Activated naive CD4-positive, alpha-beta T cell treated with anti-CD3 and anti-CD28 coated beads, Interleukin-2, amount 50 U/mL, for 24 hours (primary cell): Measurements from ENCODE around the gene LRRC75B.
A peak's percentile ranks its signal among the peaks of the same experiment; 100 is the strongest.

ENCODE experiments used
- H3K27ac Mint-ChIP-seq: one replicate; pipeline ENCODE4 v1.8.0; 2021; ENCODE audit warnings: mild to moderate bottlenecking, mixed read lengths
- H3K27me3 Mint-ChIP-seq: one replicate; pipeline ENCODE4 v1.8.0; 2021; ENCODE audit warnings: mixed read lengths
- H3K36me3 Mint-ChIP-seq: one replicate; pipeline ENCODE4 v1.8.0; 2021; ENCODE audit warnings: mixed read lengths
- H3K4me1 Mint-ChIP-seq: one replicate; pipeline ENCODE4 v1.8.0; 2021; ENCODE audit warnings: mixed read lengths
- H3K4me3 Mint-ChIP-seq: one replicate; pipeline ENCODE4 v1.8.0; 2021; ENCODE audit warnings: mild to moderate bottlenecking, mixed read lengths
- H3K9me3 Mint-ChIP-seq: one replicate; pipeline ENCODE4 v1.8.0; 2021; ENCODE audit warnings: mixed read lengths

LRRC75B gene

DNA sequence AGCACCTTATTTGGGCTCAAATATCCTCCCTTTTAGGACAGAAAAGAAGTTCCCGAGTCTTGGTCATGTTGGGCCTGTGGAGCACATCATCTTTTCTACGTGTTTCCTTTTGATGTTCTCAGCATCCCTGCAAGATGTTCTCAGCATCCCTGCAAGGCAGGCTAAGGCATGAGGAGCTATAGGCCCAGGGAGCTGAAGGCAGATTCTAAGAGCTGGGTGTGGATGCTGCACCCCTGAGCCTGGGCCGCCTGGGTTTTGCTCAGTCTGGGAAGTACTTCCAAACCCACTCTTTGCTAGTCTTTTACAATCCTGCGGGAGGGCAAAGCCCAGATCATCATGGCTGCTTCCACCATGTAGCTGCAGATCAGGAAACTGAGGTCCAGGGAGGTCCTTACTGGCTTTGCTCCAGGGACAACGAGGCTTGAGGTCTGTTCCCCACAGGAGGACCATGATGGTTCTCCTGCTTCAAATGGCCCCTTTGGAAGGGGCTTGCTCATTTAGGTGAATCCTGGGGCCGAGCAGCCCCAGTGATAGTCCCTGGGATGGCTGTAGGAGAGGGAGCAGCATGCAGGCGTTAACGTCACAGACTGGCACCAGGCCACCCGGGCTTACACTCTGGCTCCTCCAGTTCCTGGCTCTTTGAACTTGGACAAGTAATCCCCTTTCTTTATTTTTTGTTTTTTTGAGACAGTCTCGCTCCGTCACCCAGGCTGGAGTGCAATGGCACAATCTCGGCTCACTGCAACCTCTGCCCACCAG is 10.6 kb downstream of the LRRC75B start:
- H3K9me3 Mint-ChIP-seq, result no peaks in the 10 kb centered on the region
- H3K36me3 Mint-ChIP-seq, result no peaks in the 10 kb centered on the region
- peaks cover 8% of the 10 kb centered on the region for H3K4me1 Mint-ChIP-seq
- no peak overlapping the region for H3K4me3 Mint-ChIP-seq
- H3K27me3 Mint-ChIP-seq, result no peaks in the 10 kb centered on the region
- H3K27ac Mint-ChIP-seq, result no peak overlapping the region

GRCh38 chr22:24580276-24580675 is 12.6 kb downstream of the LRRC75B start:
- Mint-ChIP-seq H3K36me3 (no peaks in the 10 kb centered on the region), H3K4me3 (no peak overlapping the region), H3K9me3 (no peaks in the 10 kb centered on the region), H3K27ac (no peak overlapping the region), H3K27me3 (no peaks in the 10 kb centered on the region), H3K4me1 (peaks cover 8% of the 10 kb centered on the region)

DNA sequence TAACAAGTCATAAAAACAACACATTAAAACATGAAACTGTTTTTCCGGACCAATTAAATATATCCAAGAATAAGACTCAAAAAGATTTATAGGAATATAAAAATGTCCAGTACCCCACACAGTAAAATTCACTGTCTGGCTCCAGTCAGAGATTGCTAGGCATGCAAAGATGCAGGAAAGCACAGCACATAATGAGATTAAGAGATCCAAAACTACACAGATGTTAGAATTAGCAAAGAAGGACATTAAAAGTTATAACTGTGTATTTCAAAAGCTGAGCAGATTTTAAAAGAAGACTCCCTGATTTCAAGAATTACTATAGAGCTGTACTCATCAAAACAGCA is 13.6 kb downstream of the LRRC75B start:
- peaks cover 8% of the 10 kb centered on the region for H3K4me1 Mint-ChIP-seq
- H3K4me3 Mint-ChIP-seq, result no peak overlapping the region
- H3K27ac Mint-ChIP-seq, result no peak overlapping the region
- no peaks in the 10 kb centered on the region for H3K9me3 Mint-ChIP-seq
- no peaks in the 10 kb centered on the region for H3K27me3 Mint-ChIP-seq
- peaks cover 2% of the 10 kb centered on the region for H3K36me3 Mint-ChIP-seq

- no peaks in the 10 kb centered on the region for H3K9me3 Mint-ChIP-seq
- H3K4me3 Mint-ChIP-seq, result no peak overlapping the region
- no peaks in the 10 kb centered on the region for H3K27me3 Mint-ChIP-seq
- H3K36me3 Mint-ChIP-seq, result peaks cover 2% of the 10 kb centered on the region
- peak overlapping the region; percentile 18 for H3K27ac Mint-ChIP-seq
- peaks cover 8% of the 10 kb centered on the region for H3K4me1 Mint-ChIP-seq
These were observed 14.3 kb downstream of the LRRC75B start for GRCh38 chr22:24578355-24579257.

- Mint-ChIP-seq H3K27me3 (no peaks in the 10 kb centered on the region), H3K27ac (peak overlapping the region; percentile 43), H3K4me1 (peaks cover 8% of the 10 kb centered on the region), H3K4me3 (no peak overlapping the region), H3K9me3 (no peaks in the 10 kb centered on the region), H3K36me3 (peaks cover 9% of the 10 kb centered on the region)
These were observed 16.1 kb downstream of the LRRC75B start for GRCh38 chr22:24576778-24577177.

DNA sequence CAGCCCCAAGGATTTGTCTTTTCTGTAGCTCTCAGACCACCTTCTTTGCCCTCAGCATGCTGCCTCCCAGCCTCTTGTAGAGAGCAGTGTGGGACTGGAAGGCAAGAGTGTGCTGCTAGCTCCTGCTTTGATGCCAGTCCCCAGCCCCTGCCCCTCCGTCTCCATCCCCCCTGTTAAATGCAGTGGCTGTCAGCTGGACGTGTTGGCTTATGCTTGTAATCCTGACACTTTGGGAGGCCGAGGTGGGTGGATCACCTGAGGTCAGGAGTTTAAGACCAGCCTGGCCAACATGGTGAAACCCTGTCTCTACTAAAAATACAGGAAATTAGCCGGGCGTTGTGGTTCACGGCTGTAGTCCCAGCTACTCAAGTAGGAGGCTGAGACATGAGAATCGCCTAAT is 21.6 kb downstream of the LRRC75B start:
- peaks cover 10% of the 10 kb centered on the region for H3K4me1 Mint-ChIP-seq
- H3K9me3 Mint-ChIP-seq, result no peaks in the 10 kb centered on the region
- H3K27ac Mint-ChIP-seq, result no peak overlapping the region
- H3K4me3 Mint-ChIP-seq, result no peak overlapping the region
- peaks cover 15% of the 10 kb centered on the region for H3K36me3 Mint-ChIP-seq
- H3K27me3 Mint-ChIP-seq, result no peaks in the 10 kb centered on the region

- Mint-ChIP-seq H3K36me3 (peaks cover 13% of the 10 kb centered on the region), H3K4me1 (peaks cover 33% of the 10 kb centered on the region), H3K27me3 (no peaks in the 10 kb centered on the region), H3K9me3 (no peaks in the 10 kb centered on the region), H3K27ac (no peak overlapping the region), H3K4me3 (no peak overlapping the region)
These were observed 25.2 kb downstream of the LRRC75B start for GRCh38 chr22:24567668-24568067.

- H3K27me3 Mint-ChIP-seq, result no peaks in the 10 kb centered on the region
- no peaks in the 10 kb centered on the region for H3K9me3 Mint-ChIP-seq
- no peak overlapping the region for H3K27ac Mint-ChIP-seq
- H3K4me1 Mint-ChIP-seq, result peaks cover 37% of the 10 kb centered on the region
- no peak overlapping the region for H3K4me3 Mint-ChIP-seq
- peaks cover 15% of the 10 kb centered on the region for H3K36me3 Mint-ChIP-seq
These were observed 25.9 kb downstream of the LRRC75B start for GRCh38 chr22:24566899-24567511.

DNA sequence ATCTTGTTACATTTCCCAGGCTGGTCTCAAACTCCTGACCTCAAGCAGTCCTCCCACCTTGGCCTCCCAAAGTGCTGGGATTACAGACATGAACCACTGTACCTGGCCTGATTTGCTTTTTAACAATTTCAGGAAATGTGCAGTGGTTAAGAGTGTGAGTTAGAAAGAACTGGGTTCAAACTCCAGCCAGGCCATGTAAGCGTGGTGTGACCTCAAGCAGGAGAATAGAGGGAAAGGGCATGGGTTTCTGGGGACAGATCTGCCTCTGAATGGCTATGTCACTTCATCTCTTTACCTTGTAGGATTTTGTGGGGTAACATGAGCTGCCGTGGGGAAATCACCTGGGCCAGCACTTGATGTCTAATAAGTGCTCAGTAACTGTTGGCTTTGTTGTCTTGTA is 27.8 kb downstream of the LRRC75B start:
- H3K9me3 Mint-ChIP-seq, result no peaks in the 10 kb centered on the region
- H3K4me3 Mint-ChIP-seq, result no peak overlapping the region
- H3K4me1 Mint-ChIP-seq, result peaks cover 48% of the 10 kb centered on the region
- H3K27me3 Mint-ChIP-seq, result no peaks in the 10 kb centered on the region
- H3K36me3 Mint-ChIP-seq, result peaks cover 8% of the 10 kb centered on the region
- no peak overlapping the region for H3K27ac Mint-ChIP-seq

- peaks cover 53% of the 10 kb centered on the region for H3K4me1 Mint-ChIP-seq
- H3K27ac Mint-ChIP-seq, result peak overlapping the region; percentile 77
- H3K36me3 Mint-ChIP-seq, result peaks cover 6% of the 10 kb centered on the region
- no peaks in the 10 kb centered on the region for H3K9me3 Mint-ChIP-seq
- H3K27me3 Mint-ChIP-seq, result no peaks in the 10 kb centered on the region
- H3K4me3 Mint-ChIP-seq, result peak overlapping the region; percentile 30
These were observed 28.4 kb downstream of the LRRC75B start for GRCh38 chr22:24564376-24565058.

GRCh38 chr22:24563246-24563645 is 29.6 kb downstream of the LRRC75B start:
- Mint-ChIP-seq H3K36me3 (peaks cover 10% of the 10 kb centered on the region), H3K27me3 (no peaks in the 10 kb centered on the region), H3K9me3 (no peaks in the 10 kb centered on the region), H3K4me3 (no peak overlapping the region), H3K4me1 (peaks cover 65% of the 10 kb centered on the region), H3K27ac (no peak overlapping the region)

DNA sequence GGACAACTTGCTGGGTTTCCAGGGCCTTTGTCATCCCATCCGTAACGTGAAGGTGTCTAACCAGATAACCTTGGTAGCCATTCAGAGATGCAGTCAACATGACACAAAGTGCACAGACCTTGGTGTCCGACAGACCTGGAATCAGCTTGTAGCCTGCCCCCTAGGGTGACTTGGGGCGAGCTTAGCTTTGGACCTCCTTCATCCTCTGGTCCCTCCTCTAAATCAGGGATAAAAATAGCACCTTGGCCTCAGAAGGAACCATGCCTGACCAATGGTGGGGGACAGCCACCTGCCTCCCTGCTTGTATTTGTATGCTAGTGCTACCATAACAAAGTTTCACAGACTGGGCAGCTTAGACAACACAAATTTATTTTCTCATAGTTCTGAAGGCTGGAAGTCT is 33.4 kb downstream of the LRRC75B start:
- Mint-ChIP-seq H3K4me1 (peaks cover 66% of the 10 kb centered on the region), H3K9me3 (no peaks in the 10 kb centered on the region), H3K4me3 (peak overlapping the region; percentile 51), H3K27me3 (no peaks in the 10 kb centered on the region), H3K36me3 (peaks cover 22% of the 10 kb centered on the region), H3K27ac (no peak overlapping the region)

DNA sequence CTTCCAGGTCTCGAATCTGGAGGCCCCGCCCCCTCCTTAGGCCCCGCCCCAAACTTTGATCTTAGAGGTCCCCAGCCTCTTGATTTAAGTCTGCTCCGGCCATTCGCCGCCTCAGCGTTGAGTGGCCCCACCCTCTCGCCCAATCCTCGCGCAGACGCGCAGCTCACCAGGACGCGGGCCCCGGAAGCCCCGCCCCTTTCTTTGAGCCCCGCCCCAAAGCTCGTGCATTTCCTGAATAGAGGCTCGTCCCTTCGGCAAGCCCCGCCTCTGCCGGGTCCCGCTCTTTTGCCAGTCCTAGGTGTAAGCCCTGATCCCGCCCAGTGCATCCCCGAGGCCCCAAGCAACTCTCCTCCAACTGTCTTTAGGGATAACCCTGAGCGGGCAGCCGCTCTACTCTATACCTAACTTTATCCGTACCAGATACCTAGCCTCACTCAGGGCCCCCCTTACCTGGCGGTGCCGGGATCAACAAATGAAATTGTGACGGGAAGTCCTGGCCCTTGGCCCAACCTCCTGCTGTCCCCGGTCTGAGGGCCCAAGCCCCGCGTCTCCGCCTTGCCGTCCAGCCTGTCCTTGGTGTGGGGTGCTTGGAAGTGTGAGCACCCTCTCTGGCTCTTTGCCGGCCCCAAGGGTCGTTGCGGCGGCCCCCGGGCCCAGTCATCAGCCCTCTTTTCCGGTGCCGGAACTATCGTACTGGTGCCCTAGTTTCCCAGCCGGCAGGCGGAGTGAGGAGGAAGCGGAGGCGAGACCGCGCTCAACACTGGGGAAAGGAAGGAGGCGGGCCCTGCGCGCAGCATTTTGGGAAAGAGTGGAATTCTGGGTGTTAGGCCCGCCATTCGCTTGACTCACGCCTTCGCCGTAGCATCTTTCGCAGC is 37.5 kb downstream of the LRRC75B start, which contains the start of gene SNRPD3:
SNRPD3 (plus strand) TSS at position 835 of the 875 bp plus-strand sequence. CDS start 1,676 bp downstream, outside the sequence.
- Mint-ChIP-seq H3K27ac (peak within 1 kb of the TSS; percentile 99), H3K4me1 (peaks cover 63% of the 10 kb centered on the region), H3K4me3 (peak within 1 kb of the TSS; percentile 99), H3K27me3 (no peaks in the 10 kb centered on the region), H3K9me3 (no peaks in the 10 kb centered on the region), H3K36me3 (peaks cover 16% of the 10 kb centered on the region)

- no peaks in the 10 kb centered on the region for H3K27me3 Mint-ChIP-seq
- peaks cover 58% of the 10 kb centered on the region for H3K4me1 Mint-ChIP-seq
- peak within 1 kb of the TSS; percentile 99 for H3K4me3 Mint-ChIP-seq
- H3K9me3 Mint-ChIP-seq, result no peaks in the 10 kb centered on the region
- H3K36me3 Mint-ChIP-seq, result peaks cover 16% of the 10 kb centered on the region
- H3K27ac Mint-ChIP-seq, result peak within 1 kb of the TSS; percentile 99
These were observed 38.3 kb downstream of the LRRC75B start, which contains the start of gene GUCD1 for GRCh38 chr22:24554313-24555164. TSS of gene GUCD1 (minus strand) at chr22:24555138. CDS start at chr22:24554991, 147 bp downstream.
